ENCODE measurements around the gene MED27.

The MED27 gene

GRCh38 chr9:131845305-131846298, 234.1 kb downstream of the MED27 start:
- DNase-seq (ENCODE audit: low read depth, low spot score), result no peak
- ChIA-PET POLR2A (interaction anchor here (0.7 kb wide), 1 partner anchor 9 kb away, joined by 3 read pairs; no protein-coding TSS in a partner anchor), CTCF (interaction anchor here (0.6 to 1.2 kb wide), 2 partner anchors 100 to 408 kb away, joined by 3 read pairs; no protein-coding TSS in a partner anchor)
- no peak overlapping the region for H3K4me3 ChIP-seq (ENCODE audit: low read depth, low read length)
- TF ChIP-seq CTCF (IDR thresholded peaks at IDR 0.05; ENCODE audit: insufficient read depth, low read length, missing control alignments), result no peak

- CTCF ChIA-PET, result interaction anchor here (1.1 to 1.2 kb wide), 2 partner anchors 392 to 408 kb away, joined by 3 read pairs; no protein-coding TSS in a partner anchor
- H3K4me3 ChIP-seq (ENCODE audit: low read depth, low read length), result no peak overlapping the region
- TF ChIP-seq CTCF (IDR thresholded peaks at IDR 0.05; ENCODE audit: insufficient read depth, low read length, missing control alignments), result no peak
- POLR2A ChIA-PET, result no interaction called here
- DNase-seq (ENCODE audit: low read depth, low spot score), result no peak
Measured at GRCh38 chr9:131844745-131845118, 234.9 kb downstream of the MED27 start.

GRCh38 chr9:131843989-131844744, 235.5 kb downstream of the MED27 start:
- CTCF ChIA-PET, result interaction anchor here (1.1 to 1.2 kb wide), 2 partner anchors 392 to 409 kb away, joined by 3 read pairs; no protein-coding TSS in a partner anchor
- POLR2A ChIA-PET, result no interaction called here
- no peak overlapping the region for H3K4me3 ChIP-seq (ENCODE audit: low read depth, low read length)
- TF ChIP-seq CTCF (IDR thresholded peaks at IDR 0.05; ENCODE audit: insufficient read depth, low read length, missing control alignments), result no peak
- DNase-seq (ENCODE audit: low read depth, low spot score), result no peak

- DNase-seq (ENCODE audit: low read depth, low spot score), result no peak
- CTCF ChIA-PET, result no interaction called here
- no peak for TF ChIP-seq CTCF (IDR thresholded peaks at IDR 0.05; ENCODE audit: insufficient read depth, low read length, missing control alignments)
- POLR2A ChIA-PET, result no interaction called here
- H3K4me3 ChIP-seq (ENCODE audit: low read depth, low read length), result no peak overlapping the region
Measured at GRCh38 chr9:131841765-131842318, 237.8 kb downstream of the MED27 start.

- TF ChIP-seq CTCF (IDR thresholded peaks at IDR 0.05; ENCODE audit: insufficient read depth, low read length, missing control alignments), result no peak
- no peak for DNase-seq (ENCODE audit: low read depth, low spot score)
- H3K4me3 ChIP-seq (ENCODE audit: low read depth, low read length), result no peak overlapping the region
- ChIA-PET POLR2A (no interaction called here), CTCF (interaction anchor here (1.2 to 1.4 kb wide), 2 partner anchors 8 to 395 kb away, joined by 3 read pairs; no protein-coding TSS in a partner anchor)
Measured at GRCh38 chr9:131840751-131841702, 238.6 kb downstream of the MED27 start.

Data from AG04449 (cell line).